Myocyte (in vitro differentiated cells): Measurements from ENCODE around the gene CLDN4. TPM values are rescaled to one million over a fixed set of nuclear protein-coding genes. Genes with fewer than 3 reads are reported as not detected.
A peak's percentile ranks its signal among the peaks of the same experiment; 100 is the strongest.

Experiments used
- DNase-seq: peaks from one replicate; pipeline ENCODE4 v3.0.0-alpha.2; 2012; ENCODE audit warnings: low read depth
- total RNA-seq: library from RNA; depleted of rRNA; stranded (reverse); fragments of >200 nt; gene quantifications from 2 replicates; pipeline ENCODE4 v1.2.3, GENCODE V29; 2014

CLDN4 gene
- total RNA-seq, 1 donor from 2014 or later, result not detected

GRCh38 chr7:73871163-73872011 lies 40.6 kb downstream of the CLDN4 start:
- DNase-seq, result no peak

GRCh38 chr7:73872056-73872908 lies 41.5 kb downstream of the CLDN4 start:
- DNase-seq, result no peak

GRCh38 chr7:73876361-73876760 lies 45.6 kb downstream of the CLDN4 start:
- DNase-seq, result no peak

- no peak for DNase-seq
Observed at GRCh38 chr7:73876973-73877372, 46.2 kb downstream of the CLDN4 start.

GRCh38 chr7:73879977-73880681 lies 49.3 kb downstream of the CLDN4 start:
- DNase-seq, result peak; percentile 39

GRCh38 chr7:73880755-73881328 lies 50.0 kb downstream of the CLDN4 start:
- DNase-seq, result no peak

- DNase-seq, result no peak
Observed at GRCh38 chr7:73881352-73882046, 50.7 kb downstream of the CLDN4 start.

- no peak for DNase-seq
Observed at GRCh38 chr7:73882047-73882402, 51.2 kb downstream of the CLDN4 start.

Other genes with a start within 250 kb of the CLDN4 start
- 10.6 and 18.6 TPM in 2 replicates for gene MLXIPL, start 206.5 kb upstream of the CLDN4 start, total RNA-seq
- gene VPS37D, start 163.2 kb upstream of the CLDN4 start, total RNA-seq, result 5.7 and 6.1 TPM in 2 replicates
- 4.9 and 6.1 TPM in 2 replicates for gene DNAJC30, start 147.5 kb upstream of the CLDN4 start, total RNA-seq
- 79.6 and 81.0 TPM in 2 replicates for gene BUD23, start 147.4 kb upstream of the CLDN4 start, total RNA-seq
- 19.3 and 21.6 TPM in 2 replicates for gene STX1A, start 111.3 kb upstream of the CLDN4 start, total RNA-seq
- gene ABHD11, start 92.2 kb upstream of the CLDN4 start, total RNA-seq, result 11.7 and 16.4 TPM in 2 replicates
- not detected in 2 replicates for gene CLDN3, start 60.7 kb upstream of the CLDN4 start, total RNA-seq
- gene METTL27, start 11.5 kb downstream of the CLDN4 start, total RNA-seq, result 1.3 and 4.0 TPM in 2 replicates
- gene TMEM270, start 30.2 kb downstream of the CLDN4 start, total RNA-seq, result not detected in 2 replicates
- 12.1 and 16.6 TPM in 2 replicates for gene ELN, start 197.2 kb downstream of the CLDN4 start, total RNA-seq